BJ (cell line): ENCODE data around the gene EDC4. TPM values are rescaled to one million over a fixed set of nuclear protein-coding genes. Genes with fewer than 3 reads are reported as not detected.

Experiments used
- CTCF ChIA-PET: fragments of 350-600 bp; formaldehyde crosslinking; extraction: SDS; loops from one replicate; lab custom pipeline; 2021; ENCODE audit warnings: antibody characterized with exemption, inconsistent platforms; lab: Yijun Ruan, JAX
- POLR2A ChIA-PET: fragments of 300-600 bp; sonication (Branson Sonifier 250); formaldehyde crosslinking; extraction: SDS; loops from one replicate; lab custom pipeline; 2021; ENCODE audit warnings: antibody characterized with exemption; lab: Charles Lee
- DNase-seq: peaks from one replicate; pipeline ENCODE4 v3.0.0-alpha.2; 2011; ENCODE audit warnings: low read depth
- H3K27me3 ChIP-seq: 2 replicates; pipeline ENCODE4 v1.6.0; 2011; ENCODE audit warnings: low read length; ENCODE audit not compliant: control insufficient read depth, insufficient read depth
- H3K36me3 ChIP-seq: 2 replicates; pipeline ENCODE4 v1.5.1; 2011; ENCODE audit warnings: low read length; ENCODE audit not compliant: control insufficient read depth, insufficient read depth
- H3K4me3 ChIP-seq: 2 replicates; pipeline ENCODE4 v1.5.1; 2011; ENCODE audit warnings: low read depth, mild to moderate bottlenecking, control low read depth, low read length
- CTCF ChIP-seq: IDR thresholded peaks from 2 replicates; pipeline ENCODE4 v1.5.1; 2011; ENCODE audit warnings: low read depth, mild to moderate bottlenecking, control low read depth, inconsistent platforms, low read length, moderate library complexity; ENCODE audit not compliant: insufficient read depth
- polyA plus RNA-seq: library from polyadenylated mRNA; depleted of rRNA; stranded (reverse); fragments of >200 nt; gene quantifications from 2 replicates; pipeline ENCODE4 v1.2.3, GENCODE V29; 2011

The EDC4 gene
- polyA plus RNA-seq, 1 experiment: 27.4 TPM

GRCh38 chr16:67847064-67847861 is 25.6 kb upstream of the EDC4 start, which contains the start of gene CENPT:
CENPT (minus strand) TSS chr16:67847693; CDS start chr16:67833859, 13,834 bp downstream.
- DNase-seq: no peak

GRCh38 chr16:67848118-67848517 is 24.7 kb upstream of the EDC4 start:
- TF ChIP-seq CTCF: no peak
- no peaks in the 10 kb centered on the region for H3K27me3 ChIP-seq
- DNase-seq: no peak
- peak overlapping the region; percentile 69 for H3K4me3 ChIP-seq
- no peaks in the 10 kb centered on the region for H3K36me3 ChIP-seq
- ChIA-PET POLR2A (no interaction called here), CTCF (interaction anchor here (0.6 to 1.2 kb wide), 4 partner anchors 14 to 327 kb away, joined by 3 to 5 read pairs (median 4); partner anchors contain the start of gene NRN1L)

More at GRCh38 chr16:67847064-67847861, 25.6 kb upstream of the EDC4 start, which contains the start of gene CENPT:
- no peaks in the 10 kb centered on the region for H3K36me3 ChIP-seq
- ChIA-PET POLR2A (no interaction called here), CTCF (interaction anchor here (1.2 kb wide), 1 partner anchor 14 kb away, joined by 5 read pairs; no protein-coding TSS in a partner anchor)
- no peaks in the 10 kb centered on the region for H3K27me3 ChIP-seq
- peak within 1 kb of the TSS; percentile 69 for H3K4me3 ChIP-seq
- no peak for TF ChIP-seq CTCF

- Histone ChIP-seq H3K4me3 (no peak overlapping the region), H3K27me3 (no peaks in the 10 kb centered on the region), H3K36me3 (peaks cover 1% of the 10 kb centered on the region; the same call in 1 of the 2 replicates)
- CTCF ChIA-PET: no interaction called here
- no peak for DNase-seq
- POLR2A ChIA-PET: no interaction called here
- TF ChIP-seq CTCF: no peak
Measured at GRCh38 chr16:67853670-67854069, 19.2 kb upstream of the EDC4 start.

GRCh38 chr16:67855789-67856188 is 17.1 kb upstream of the EDC4 start:
- H3K4me3 ChIP-seq: no peak overlapping the region
- DNase-seq: no peak
- TF ChIP-seq CTCF: no peak
- ChIA-PET CTCF (interaction anchor here (0.8 to 4.8 kb wide), 2 partner anchors 28 to 335 kb away, joined by 5 to 17 read pairs; partner anchors contain the start of gene NRN1L), POLR2A (no interaction called here)
- peaks cover 1% of the 10 kb centered on the region; the same call in 1 of the 2 replicates for H3K36me3 ChIP-seq
- no peaks in the 10 kb centered on the region for H3K27me3 ChIP-seq

- CTCF ChIA-PET: interaction anchor here (0.8 to 4.8 kb wide), 5 partner anchors 23 to 336 kb away, joined by 3 to 17 read pairs (median 4); partner anchors contain the start of gene NRN1L
- H3K27me3 ChIP-seq: no peaks in the 10 kb centered on the region
- POLR2A ChIA-PET: no interaction called here
- no peak for DNase-seq
- no peak for TF ChIP-seq CTCF
- H3K4me3 ChIP-seq: no peak overlapping the region
- peaks cover 1% of the 10 kb centered on the region; the same call in 1 of the 2 replicates for H3K36me3 ChIP-seq
Measured at GRCh38 chr16:67856927-67857546, 15.8 kb upstream of the EDC4 start.
